PC-3 (cell line): ENCODE results near the gene PSMA5.

Source experiments
- EZH2 ChIP-seq: fragments of 300-600 bp; sonication (generic); IDR thresholded peaks from one replicate; pipeline ENCODE4 v1.6.1; 2017; ENCODE audit warnings: antibody characterized with exemption, mild to moderate bottlenecking, low read length; ENCODE audit not compliant: unreplicated experiment
- TF ChIP-seq, protein P1 (sequence below): fragments of 300-600 bp; sonication (generic); conservative IDR thresholded peaks from 2 replicates; pipeline ENCODE4 v1.5.1; 2017; ENCODE audit warnings: antibody characterized with exemption, low read depth, mild to moderate bottlenecking, low read length

DNA sequence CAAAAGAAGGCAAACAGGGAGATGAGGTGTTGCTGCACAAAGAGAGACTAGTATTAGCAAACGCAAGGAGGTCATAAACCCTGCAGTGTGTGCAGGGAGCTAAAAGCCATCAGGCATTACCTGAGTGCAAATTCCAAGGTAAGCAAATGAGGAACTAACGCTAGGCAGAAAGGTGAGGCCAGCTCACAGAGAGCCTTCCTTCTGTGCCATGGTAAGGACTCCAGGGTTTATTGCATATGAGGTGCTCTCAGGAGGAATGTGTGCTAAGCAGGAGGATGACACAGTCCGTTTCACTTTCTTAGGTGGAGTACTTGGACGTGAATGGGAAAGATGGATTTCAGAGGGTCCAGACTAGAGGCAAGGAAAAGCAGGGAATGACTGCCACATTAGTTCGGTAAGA lies 74.8 kb downstream of the PSMA5 start:
- no peak for TF ChIP-seq EZH2
- TF ChIP-seq, protein P1, sequence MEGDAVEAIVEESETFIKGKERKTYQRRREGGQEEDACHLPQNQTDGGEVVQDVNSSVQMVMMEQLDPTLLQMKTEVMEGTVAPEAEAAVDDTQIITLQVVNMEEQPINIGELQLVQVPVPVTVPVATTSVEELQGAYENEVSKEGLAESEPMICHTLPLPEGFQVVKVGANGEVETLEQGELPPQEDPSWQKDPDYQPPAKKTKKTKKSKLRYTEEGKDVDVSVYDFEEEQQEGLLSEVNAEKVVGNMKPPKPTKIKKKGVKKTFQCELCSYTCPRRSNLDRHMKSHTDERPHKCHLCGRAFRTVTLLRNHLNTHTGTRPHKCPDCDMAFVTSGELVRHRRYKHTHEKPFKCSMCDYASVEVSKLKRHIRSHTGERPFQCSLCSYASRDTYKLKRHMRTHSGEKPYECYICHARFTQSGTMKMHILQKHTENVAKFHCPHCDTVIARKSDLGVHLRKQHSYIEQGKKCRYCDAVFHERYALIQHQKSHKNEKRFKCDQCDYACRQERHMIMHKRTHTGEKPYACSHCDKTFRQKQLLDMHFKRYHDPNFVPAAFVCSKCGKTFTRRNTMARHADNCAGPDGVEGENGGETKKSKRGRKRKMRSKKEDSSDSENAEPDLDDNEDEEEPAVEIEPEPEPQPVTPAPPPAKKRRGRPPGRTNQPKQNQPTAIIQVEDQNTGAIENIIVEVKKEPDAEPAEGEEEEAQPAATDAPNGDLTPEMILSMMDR: no peak
